Ishikawa (cell line): ENCODE measurements around the gene DRG1.

Source experiments
- CEBPB ChIP-seq: IDR thresholded peaks from 2 replicates; pipeline ENCODE4 v1.6.1; 2012
- CREB1 ChIP-seq: IDR thresholded peaks from 2 replicates; pipeline ENCODE4 v1.6.1; 2012; ENCODE audit warnings: low read depth
- EP300 ChIP-seq: IDR thresholded peaks from 2 replicates; pipeline ENCODE4 v1.6.1; 2012; ENCODE audit warnings: borderline replicate concordance
- NFIC ChIP-seq: IDR thresholded peaks from 2 replicates; pipeline ENCODE4 v1.6.1; 2012
- RAD21 ChIP-seq: IDR thresholded peaks from 2 replicates; pipeline ENCODE4 v1.6.1; 2012; ENCODE audit warnings: low read depth
- USF1 ChIP-seq: IDR thresholded peaks from 2 replicates; pipeline ENCODE4 v1.6.1; 2012
- YY1 ChIP-seq: IDR thresholded peaks from 2 replicates; pipeline ENCODE4 v1.6.1; 2012; ENCODE audit warnings: low read depth

DRG1 gene

DNA sequence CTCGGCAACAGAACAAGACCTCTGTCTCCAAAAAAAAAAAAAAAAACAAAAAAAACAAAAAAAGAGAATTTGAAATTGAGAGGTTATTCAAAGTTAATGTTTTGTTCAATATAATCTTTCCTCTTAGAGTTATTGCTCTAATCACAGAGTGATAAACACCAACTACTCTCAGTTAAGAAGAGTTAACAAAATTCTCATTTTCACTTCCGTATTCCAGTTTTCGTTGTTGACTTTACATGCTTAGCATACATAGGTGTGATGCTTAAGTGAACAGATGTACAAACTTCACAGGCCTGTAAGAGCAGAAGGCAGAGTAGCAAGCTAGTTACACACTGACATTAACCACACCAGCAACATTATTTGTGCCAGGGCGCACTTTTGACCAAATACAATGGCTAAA, 77.9 kb downstream of the DRG1 start:
- no peak for TF ChIP-seq RAD21
- TF ChIP-seq CREB1: no peak
- TF ChIP-seq CEBPB: no peak
- TF ChIP-seq YY1: no peak

- TF ChIP-seq USF1: no peak
- TF ChIP-seq NFIC: no peak
- TF ChIP-seq EP300: no peak
Measured at GRCh38 chr22:31481129-31481528, 81.7 kb downstream of the DRG1 start.
